K562 (cell line): Measurements from ENCODE around the gene UNC119B. TPM values are rescaled to one million over a fixed set of nuclear protein-coding genes. Genes with fewer than 3 reads are reported as not detected.

Source experiments
- ATAC-seq: fragments of 200-7000 bp; cut with Tn5 transposase; 3 replicates; pipeline ENCODE4 v1.9.1; 2020; ENCODE audit warnings: moderate library complexity
- BruUV-seq: library from RNA; stranded (reverse); fragments of 400-500 nt; replicated peaks from 2 replicates; lab custom pipeline; 2021; lab: Mats Ljungman, UMichigan
- CTCF ChIA-PET: fragments of 300-600 bp; formaldehyde crosslinking; extraction: SDS; loops from one replicate; lab custom pipeline; 2021; ENCODE audit warnings: low intra/inter-chr PET ratio; lab: Yijun Ruan, JAX
- POLR2A ChIA-PET: fragments of 300-600, 350-650 bp; sonication (Branson Sonifier 250); formaldehyde crosslinking; extraction: SDS; loops from one replicate; lab custom pipeline; 2021; ENCODE audit warnings: antibody characterized with exemption, inconsistent platforms; lab: Yijun Ruan, JAX
- DNase-seq, 4 experiments: peaks; one replicate each; pipeline versions ENCODE4 v3.0.0 to v3.0.0-alpha.2; 2011 to 2018; ENCODE audit warnings: low spot score in 3 of 4, mixed read lengths in 3 of 4; ENCODE audit errors: extremely low read depth in 1 of 4
- FAIRE-seq: peaks from 2 replicates; lab custom pipeline; 2011; peaks lifted over from hg19 to GRCh38; lab: Jason Lieb, UNC
- H2AFZ ChIP-seq: 2 replicates; pipeline ENCODE4 v1.6.0; 2011; ENCODE audit warnings: low read depth, low read length, control low read depth, inconsistent platforms
- H3K27ac ChIP-seq: fragments of 200-600 bp; 3 replicates; pipeline ENCODE4 v1.8.0; 2011; ENCODE audit warnings: low read depth, mild to moderate bottlenecking, control low read depth, inconsistent platforms, low read length, moderate library complexity, mixed read lengths; ENCODE audit errors: extremely low read depth
- H3K27me3 ChIP-seq, 2 experiments: fragments of 300-600 bp in 1 of 2; 2 replicates in 1 of 2; 3 replicates in 1 of 2; pipeline versions ENCODE4 v1.6.0 to v1.8.0; 2011; ENCODE audit warnings: inconsistent platforms in 2 of 2, low read length in 2 of 2, mild to moderate bottlenecking in 1 of 2, mixed read lengths in 1 of 2, moderate library complexity in 1 of 2; ENCODE audit not compliant: control insufficient read depth in 2 of 2, insufficient read depth in 2 of 2
- H3K36me3 ChIP-seq: fragments of 300-600 bp; 3 replicates; pipeline ENCODE4 v1.8.0; 2011; ENCODE audit warnings: mild to moderate bottlenecking, low read length, inconsistent platforms; ENCODE audit not compliant: control insufficient read depth, insufficient read depth
- H3K4me1 ChIP-seq, 2 experiments: fragments of 200-600 bp in 1 of 2; replicated peaks in 1 of 2; 2 replicates in 1 of 2; 3 replicates in 1 of 2; pipeline versions ENCODE4 v1.5.1 to v1.8.0; 2011; ENCODE audit warnings: inconsistent platforms in 2 of 2, low read length in 2 of 2, mild to moderate bottlenecking in 1 of 2, mixed read lengths in 1 of 2, moderate library complexity in 1 of 2; ENCODE audit not compliant: control insufficient read depth in 2 of 2, insufficient read depth in 2 of 2
- H3K4me2 ChIP-seq: 2 replicates; pipeline ENCODE4 v1.6.1; 2011; ENCODE audit warnings: low read length, control low read depth, inconsistent platforms, mixed read lengths; ENCODE audit not compliant: insufficient read depth
- H3K4me3 ChIP-seq: fragments of 200-600 bp; sonication (generic), shearing (Covaris generic); 2 replicates; pipeline ENCODE4 v1.5.1; 2016; ENCODE audit warnings: control low read depth, inconsistent platforms
- H3K79me2 ChIP-seq: fragments of 200-600 bp; 3 replicates; pipeline ENCODE4 v1.8.0; 2011; ENCODE audit warnings: low read length, inconsistent platforms; ENCODE audit not compliant: control insufficient read depth, insufficient read depth
- H3K9ac ChIP-seq, 2 experiments: 2 replicates each; pipeline versions ENCODE4 v1.6.0 to v1.6.1; 2011; ENCODE audit warnings: low read depth in 2 of 2, low read length in 2 of 2, control low read depth in 1 of 2, inconsistent platforms in 1 of 2, mild to moderate bottlenecking in 1 of 2, mixed read lengths in 1 of 2; ENCODE audit not compliant: insufficient read depth in 1 of 2
- H3K9me1 ChIP-seq: one replicate; pipeline ENCODE4 v1.6.0; 2011; ENCODE audit warnings: inconsistent platforms, mild to moderate bottlenecking, low read length, moderate library complexity; ENCODE audit not compliant: control insufficient read depth, insufficient read depth
- H3K9me3 ChIP-seq: replicated peaks from 2 replicates; pipeline ENCODE4 v1.5.1; 2011; ENCODE audit warnings: low read depth, low read length, inconsistent platforms; ENCODE audit not compliant: control insufficient read depth, insufficient read depth
- H4K20me1 ChIP-seq: replicated peaks from 2 replicates; pipeline ENCODE4 v1.6.1; 2011; ENCODE audit warnings: low read length, inconsistent platforms, mixed read lengths; ENCODE audit not compliant: control insufficient read depth, insufficient read depth
- BCOR ChIP-seq: fragments of 450-650 bp; IDR thresholded peaks from 2 replicates; pipeline ENCODE4 v1.6.1; 2016
- FIP1L1 ChIP-seq: fragments of 200-400 bp; formaldehyde crosslinking; IDR thresholded peaks from 2 replicates; pipeline ENCODE4 v1.6.1; 2018; ENCODE audit warnings: mild to moderate bottlenecking, low read depth, low read length; ENCODE audit not compliant: poor library complexity, severe bottlenecking
- FOXA3 ChIP-seq, 2 experiments: fragments of 450-650 bp in 1 of 2; sonication (generic) in 1 of 2; formaldehyde crosslinking; IDR thresholded peaks in 1 of 2; conservative IDR thresholded peaks in 1 of 2; 2 replicates each; pipeline versions ENCODE4 v1.4.0 to v1.8.0; 2020 to 2022; ENCODE audit warnings: mild to moderate bottlenecking in 2 of 2, missing genetic modification reagents in 1 of 2
- MLX ChIP-seq, 2 experiments: fragments of 450-650 bp in 1 of 2; sonication (generic) in 1 of 2; formaldehyde crosslinking; conservative IDR thresholded peaks; 2 replicates each; pipeline versions ENCODE4 v1.4.0 to v1.8.1; 2020 to 2022; ENCODE audit warnings: mild to moderate bottlenecking in 1 of 2, missing genetic modification reagents in 1 of 2
- NR0B1 ChIP-seq: fragments of 450-650 bp; IDR thresholded peaks from one replicate; pipeline ENCODE4 v1.6.1; 2018; ENCODE audit warnings: mild to moderate bottlenecking, moderate library complexity; ENCODE audit not compliant: partially characterized antibody
- PHB2 ChIP-seq: fragments of 450-650 bp; IDR thresholded peaks from 2 replicates; pipeline ENCODE4 v1.6.1; 2017; ENCODE audit warnings: low read depth
- PHF20 ChIP-seq: fragments of 450-650 bp; IDR thresholded peaks from 2 replicates; pipeline ENCODE4 v1.6.1; 2018; ENCODE audit not compliant: partially characterized antibody
- SMARCA5 ChIP-seq: fragments of 450-650 bp; IDR thresholded peaks from 2 replicates; pipeline ENCODE4 v1.6.1; 2016
- SP1 ChIP-seq: sonication (generic); formaldehyde crosslinking; IDR thresholded peaks from 2 replicates; pipeline ENCODE4 v1.8.1; 2022; ENCODE audit warnings: mild to moderate bottlenecking, missing genetic modification reagents
- XRCC5 ChIP-seq: fragments of 200-400 bp; formaldehyde crosslinking; IDR thresholded peaks from 2 replicates; pipeline ENCODE4 v1.6.1; 2017; ENCODE audit warnings: low read depth, mild to moderate bottlenecking, low read length
- ZNF3 ChIP-seq: fragments of 250-450 bp; sonication (Bioruptor Pico); IDR thresholded peaks from 2 replicates; pipeline ENCODE4 v1.5.0; 2021; ENCODE audit warnings: mild to moderate bottlenecking, moderate library complexity
- WGBS: fragments of 100-300 bp; shearing (Covaris generic); methylation state at CpG from one replicate; pipeline ENCODE4 v1.1.6; 2016; ENCODE audit warnings: low coverage, mixed read lengths; ENCODE audit not compliant: insufficient coverage; ENCODE audit errors: missing lambda C conversion rate; 5-methylcytosine and 5-hydroxymethylcytosine counted together
- in situ Hi-C: fragments of 300-500 bp; cut with MboI; formaldehyde crosslinking; loops from 4 replicates; pipeline ENCODE4 v1.15.0; 2018; ENCODE audit warnings: inconsistent platforms, mixed read lengths
- intact Hi-C: fragments of 100-400 bp; cut with micrococcal nuclease; formaldehyde crosslinking; loops from 2 replicates; pipeline ENCODE4 v1.14.2; 2022
- polyA plus RNA-seq, 8 experiments: library from polyadenylated mRNA; depleted of rRNA in 4 of 8; stranded (reverse) in 5 of 8; unstranded in 3 of 8; fragments of >200 nt; fragmentation: Nextera tagmentation in 2 of 8; fragmentation: Illumina TruSeq in 1 of 8; extraction: Ambion mirVana in 2 of 8; extraction: Trizol in 1 of 8; gene quantifications; 2 replicates each; pipeline versions ENCODE4 v1.2.1 to v1.2.3, GENCODE V29; 2011 to 2014; ENCODE audit warnings: inconsistent platforms in 1 of 8, missing spikeins in 1 of 8
- total RNA-seq, 7 experiments: library from RNA; depleted of rRNA in 6 of 7; stranded (reverse); fragments of >200 nt in 6 of 7; fragmentation: Illumina TruSeq in 2 of 7; extraction: Trizol in 2 of 7; gene quantifications; 2 replicates each; pipeline versions ENCODE4 v1.2.1 to v1.2.3, GENCODE V29; 2011 to 2021; ENCODE audit warnings: low replicate concordance in 1 of 7
- TF ChIP-seq, protein P1 (sequence below): sonication (generic); IDR thresholded peaks from 2 replicates; pipeline ENCODE4 v1.6.1; 2016

The UNC119B gene
- total and polyA plus RNA-seq, 9 of the 15 experiments (the other 6 are each of a cell fraction or from before 2014, with no cell fraction given): 4.0 to 34.5 (median 15.1) TPM

DNA sequence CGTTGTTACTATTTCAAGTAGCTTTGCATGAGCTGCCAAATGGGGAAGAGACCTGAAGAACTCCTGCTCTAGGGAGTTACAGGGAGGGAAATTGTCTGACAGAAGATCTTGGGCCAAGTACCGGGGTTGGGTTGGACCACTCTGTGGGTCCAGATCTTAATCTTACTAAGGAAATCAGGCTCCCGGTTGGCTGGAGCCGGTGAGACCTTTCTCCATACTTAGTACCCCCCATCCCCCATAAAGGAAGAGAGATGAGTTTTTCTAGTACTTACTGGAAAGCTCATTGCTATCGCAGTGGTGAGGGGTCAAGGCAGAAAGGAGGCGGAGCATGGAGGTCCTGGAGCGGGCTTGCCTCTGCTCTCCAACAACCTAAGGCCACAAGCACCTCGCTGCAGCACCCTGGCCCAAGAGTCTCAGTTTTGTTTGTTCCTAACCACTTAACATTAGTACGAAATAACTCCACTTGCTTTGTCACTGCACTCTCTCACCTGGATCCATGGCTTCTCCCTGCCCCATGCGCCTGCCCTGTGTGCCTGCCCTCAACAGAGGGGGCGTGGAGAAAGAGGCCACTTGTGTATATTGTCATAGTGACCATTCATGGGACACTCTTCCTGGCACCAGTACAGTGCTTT lies 6.8 kb upstream of the UNC119B start:
- no TSS peak for BruUV-seq
- no peak overlapping the region for H3K9ac ChIP-seq
- intact Hi-C loops (no loop called here), in situ Hi-C loops (no loop called here)
- H4K20me1 ChIP-seq: no peaks in the 10 kb centered on the region
- no peaks in the 10 kb centered on the region for H3K79me2 ChIP-seq
- no peak overlapping the region for H3K4me2 ChIP-seq
- WGBS: 92% methylated on average over 11 of the region's 11 CpGs
- DNase-seq (no peak), ATAC-seq (no peak), FAIRE-seq (no peak)
- no peak for TF ChIP-seq PHF20
- no peak for TF ChIP-seq ZNF3
- peaks cover 55% of the 10 kb centered on the region for H3K36me3 ChIP-seq
- no peak overlapping the region for H3K4me3 ChIP-seq
- H3K27me3 ChIP-seq: no peaks in the 10 kb centered on the region
- no peaks in the 10 kb centered on the region for H3K9me3 ChIP-seq
- no peak overlapping the region for H3K27ac ChIP-seq
- no peak overlapping the region for H2AFZ ChIP-seq
- H3K9me1 ChIP-seq: no peaks in the 10 kb centered on the region
- ChIA-PET POLR2A (interaction anchor here (0.8 to 2.5 kb wide), 3 partner anchors 14 to 386 kb away, joined by 3 to 10 read pairs (median 3); no protein-coding TSS in a partner anchor), CTCF (interaction anchor here (0.6 kb wide), 1 partner anchor 68 kb away, joined by 3 read pairs; no protein-coding TSS in a partner anchor)
- H3K4me1 ChIP-seq: no peaks in the 10 kb centered on the region

DNA sequence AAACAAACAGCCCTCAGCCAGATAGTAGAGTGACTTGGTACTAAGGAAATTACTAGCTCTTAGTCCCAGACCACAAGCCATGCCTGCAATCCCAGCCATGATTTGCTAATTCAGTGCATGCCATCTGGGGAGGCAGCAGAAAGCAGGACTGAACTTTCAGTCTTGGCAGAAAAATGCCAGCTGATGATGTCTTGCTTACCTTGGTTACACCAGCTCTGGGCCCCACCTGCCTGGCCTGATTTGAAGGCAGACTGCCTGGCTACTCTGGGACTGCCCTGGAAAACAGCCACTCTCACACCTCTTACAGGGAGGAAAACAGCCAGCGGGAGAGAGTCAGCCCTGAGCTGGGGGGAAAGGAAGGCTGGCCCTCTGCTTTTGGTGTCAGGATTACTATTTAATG lies 4.6 kb upstream of the UNC119B start:
- WGBS: 89% methylated on average over 1 of the region's 1 CpG
- no TSS peak for BruUV-seq
- TF ChIP-seq, protein P1, sequence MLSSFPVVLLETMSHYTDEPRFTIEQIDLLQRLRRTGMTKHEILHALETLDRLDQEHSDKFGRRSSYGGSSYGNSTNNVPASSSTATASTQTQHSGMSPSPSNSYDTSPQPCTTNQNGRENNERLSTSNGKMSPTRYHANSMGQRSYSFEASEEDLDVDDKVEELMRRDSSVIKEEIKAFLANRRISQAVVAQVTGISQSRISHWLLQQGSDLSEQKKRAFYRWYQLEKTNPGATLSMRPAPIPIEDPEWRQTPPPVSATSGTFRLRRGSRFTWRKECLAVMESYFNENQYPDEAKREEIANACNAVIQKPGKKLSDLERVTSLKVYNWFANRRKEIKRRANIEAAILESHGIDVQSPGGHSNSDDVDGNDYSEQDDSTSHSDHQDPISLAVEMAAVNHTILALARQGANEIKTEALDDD: no peak
- TF ChIP-seq FOXA3 (CRISPR knock-in tag; conservative IDR thresholded peaks at IDR 0.05 in 1 of 2, IDR thresholded peaks at IDR 0.05 in 1 of 2) (no peak), SP1 (CRISPR knock-in tag) (no peak), PHB2 (no peak), BCOR (no peak), MLX (CRISPR knock-in tag; conservative IDR thresholded peaks at IDR 0.05) (no peak), XRCC5 (no peak), NR0B1 (no peak), SMARCA5 (no peak), FIP1L1 (no peak)

More for the DNA sequence above, 4.6 kb upstream of the UNC119B start:
- no peak overlapping the region for H3K4me3 ChIP-seq
- peaks cover 2% of the 10 kb centered on the region; the same call in 2 of the 3 replicates for H3K79me2 ChIP-seq
- FAIRE-seq (no peak), ATAC-seq (no peak), DNase-seq (no peak)
- no peak overlapping the region for H2AFZ ChIP-seq
- in situ Hi-C loops (no loop called here), intact Hi-C loops (no loop called here)
- H3K9me1 ChIP-seq: no peaks in the 10 kb centered on the region
- no peaks in the 10 kb centered on the region for H4K20me1 ChIP-seq
- POLR2A ChIA-PET: interaction anchor here (0.7 to 1.5 kb wide), 2 partner anchors 15 to 314 kb away, joined by 3 read pairs; no protein-coding TSS in a partner anchor
- peaks cover 33% of the 10 kb centered on the region; the same call in 2 of the 3 replicates for H3K36me3 ChIP-seq
- no peak overlapping the region for H3K27ac ChIP-seq
- H3K27me3 ChIP-seq: no peaks in the 10 kb centered on the region
- H3K4me2 ChIP-seq: no peak overlapping the region
- no peaks in the 10 kb centered on the region for H3K9me3 ChIP-seq
- peak overlapping the region in 1 of 2 experiments; percentile 69; a peak in 1 of 4 replicates for H3K9ac ChIP-seq
- CTCF ChIA-PET: interaction anchor here (0.7 kb wide), 1 partner anchor 56 kb away, joined by 4 read pairs; no protein-coding TSS in a partner anchor
- peaks cover 7 to 8% of the 10 kb centered on the region in 2 experiments; a peak in 3 of 5 replicates for H3K4me1 ChIP-seq
